SJSA1 (cell line): Measurements from ENCODE around the gene TMEM256. TPM values are rescaled to one million over a fixed set of nuclear protein-coding genes. Genes with fewer than 3 reads are reported as not detected.

Experiments
- DNase-seq, 2 experiments: peaks; one replicate each; pipeline ENCODE4 v3.0.0-alpha.2; 2015 to 2020; ENCODE audit warnings: low spot score in 2 of 2, low read depth in 1 of 2
- H3K27ac ChIP-seq: fragments of 250-450 bp; sonication (Bioruptor Pico); 2 replicates; pipeline ENCODE4 v1.5.1; 2020; ENCODE audit warnings: mild to moderate bottlenecking, moderate library complexity
- H3K27me3 ChIP-seq: fragments of 250-450 bp; sonication (Bioruptor Pico); replicated peaks from 2 replicates; pipeline ENCODE4 v1.5.1; 2020; ENCODE audit warnings: mild to moderate bottlenecking, moderate library complexity
- H3K36me3 ChIP-seq: fragments of 250-450 bp; sonication (Bioruptor Pico); 2 replicates; pipeline ENCODE4 v1.5.1; 2020; ENCODE audit warnings: mild to moderate bottlenecking
- H3K4me1 ChIP-seq: fragments of 250-450 bp; sonication (Bioruptor Pico); replicated peaks from 2 replicates; pipeline ENCODE4 v1.6.1; 2021; ENCODE audit warnings: mild to moderate bottlenecking
- H3K4me3 ChIP-seq: fragments of 250-450 bp; sonication (Bioruptor Pico); 2 replicates; pipeline ENCODE4 v1.5.1; 2020; ENCODE audit warnings: mild to moderate bottlenecking
- H3K9me3 ChIP-seq: fragments of 250-450 bp; sonication (Bioruptor Pico); replicated peaks from 2 replicates; pipeline ENCODE4 v1.5.1; 2020; ENCODE audit warnings: mild to moderate bottlenecking
- total RNA-seq: library from RNA; depleted of rRNA; stranded (reverse); fragments of >200 nt; shearing (Covaris generic); gene quantifications from 2 replicates; pipeline ENCODE4 v1.2.3, GENCODE V29; 2014

Gene TMEM256
- total RNA-seq, 1 experiment from 2014 or later = 28.8 TPM

- 0 out of 2 replicates have a peak overlapping the region, but pooled peaks have one; percentile 19 for H3K27ac ChIP-seq
- no peaks in the 10 kb centered on the region for H3K9me3 ChIP-seq
- H3K36me3 ChIP-seq = peaks cover 12% of the 10 kb centered on the region
- peaks cover 15% of the 10 kb centered on the region for H3K4me1 ChIP-seq
- peak overlapping the region; percentile 56 for H3K4me3 ChIP-seq
- DNase-seq = peak in 1 of 2 experiments; percentile 33
- H3K27me3 ChIP-seq = no peaks in the 10 kb centered on the region
These were observed 10.1 kb downstream of the TMEM256 start for GRCh38 chr17:7393613-7394451.

- no peak for DNase-seq
- no peaks in the 10 kb centered on the region for H3K27me3 ChIP-seq
- no peaks in the 10 kb centered on the region for H3K9me3 ChIP-seq
- H3K36me3 ChIP-seq = peaks cover 12% of the 10 kb centered on the region
- no peak overlapping the region for H3K27ac ChIP-seq
- peaks cover 15% of the 10 kb centered on the region for H3K4me1 ChIP-seq
- H3K4me3 ChIP-seq = peak overlapping the region; percentile 56
These were observed 10.9 kb downstream of the TMEM256 start for GRCh38 chr17:7392696-7393612.

GRCh38 chr17:7391307-7391706 is 12.6 kb downstream of the TMEM256 start:
- H3K36me3 ChIP-seq = peaks cover 12% of the 10 kb centered on the region
- no peaks in the 10 kb centered on the region for H3K9me3 ChIP-seq
- H3K27ac ChIP-seq = no peak overlapping the region
- no peak overlapping the region for H3K4me3 ChIP-seq
- H3K27me3 ChIP-seq = no peaks in the 10 kb centered on the region
- H3K4me1 ChIP-seq = peaks cover 15% of the 10 kb centered on the region
- no peak for DNase-seq

- H3K36me3 ChIP-seq = peaks cover 12% of the 10 kb centered on the region
- H3K9me3 ChIP-seq = no peaks in the 10 kb centered on the region
- H3K27me3 ChIP-seq = no peaks in the 10 kb centered on the region
- no peak overlapping the region for H3K27ac ChIP-seq
- peaks cover 14% of the 10 kb centered on the region for H3K4me1 ChIP-seq
- no peak for DNase-seq
- H3K4me3 ChIP-seq = no peak overlapping the region
These were observed 13.7 kb downstream of the TMEM256 start for GRCh38 chr17:7389924-7390910.

GRCh38 chr17:7388856-7389255 is 15.0 kb downstream of the TMEM256 start:
- Histone ChIP-seq H3K27ac (no peak overlapping the region), H3K9me3 (no peaks in the 10 kb centered on the region), H3K4me3 (no peak overlapping the region), H3K36me3 (peaks cover 12% of the 10 kb centered on the region), H3K4me1 (peaks cover 11% of the 10 kb centered on the region), H3K27me3 (peaks cover 9% of the 10 kb centered on the region)
- no peak for DNase-seq

GRCh38 chr17:7384489-7385081 is 19.3 kb downstream of the TMEM256 start:
- peak overlapping the region; percentile 18; the same call in 1 of the 2 replicates for H3K4me3 ChIP-seq
- H3K36me3 ChIP-seq = no peaks in the 10 kb centered on the region; the same call in none of the 2 replicates
- peaks cover 9% of the 10 kb centered on the region for H3K4me1 ChIP-seq
- peaks cover 49% of the 10 kb centered on the region for H3K27me3 ChIP-seq
- H3K27ac ChIP-seq = no peak overlapping the region
- no peak for DNase-seq
- H3K9me3 ChIP-seq = no peaks in the 10 kb centered on the region; the same call in 1 of the 2 replicates

- no peak overlapping the region for H3K27ac ChIP-seq
- peaks cover 53% of the 10 kb centered on the region for H3K27me3 ChIP-seq
- peaks cover 9% of the 10 kb centered on the region for H3K4me1 ChIP-seq
- DNase-seq = no peak
- peaks cover 4% of the 10 kb centered on the region for H3K9me3 ChIP-seq
- H3K4me3 ChIP-seq = peak overlapping the region; percentile 18
- H3K36me3 ChIP-seq = no peaks in the 10 kb centered on the region
These were observed 20.0 kb downstream of the TMEM256 start for GRCh38 chr17:7383742-7384488.

- Histone ChIP-seq H3K4me3 (no peak overlapping the region), H3K36me3 (no peaks in the 10 kb centered on the region), H3K27ac (no peak overlapping the region), H3K27me3 (peaks cover 53% of the 10 kb centered on the region), H3K9me3 (peaks cover 5% of the 10 kb centered on the region), H3K4me1 (peaks cover 9% of the 10 kb centered on the region)
- DNase-seq = no peak
These were observed 20.5 kb downstream of the TMEM256 start for GRCh38 chr17:7383371-7383741.

- H3K9me3 ChIP-seq = peaks cover 5% of the 10 kb centered on the region
- peaks cover 9% of the 10 kb centered on the region for H3K4me1 ChIP-seq
- H3K27me3 ChIP-seq = peaks cover 53% of the 10 kb centered on the region
- no peak overlapping the region for H3K27ac ChIP-seq
- DNase-seq = no peak
- no peaks in the 10 kb centered on the region for H3K36me3 ChIP-seq
- no peak overlapping the region for H3K4me3 ChIP-seq
These were observed 21.0 kb downstream of the TMEM256 start for GRCh38 chr17:7382901-7383300.

- H3K4me1 ChIP-seq = peaks cover 9% of the 10 kb centered on the region
- H3K36me3 ChIP-seq = no peaks in the 10 kb centered on the region
- H3K9me3 ChIP-seq = peaks cover 5% of the 10 kb centered on the region
- H3K27me3 ChIP-seq = peaks cover 53% of the 10 kb centered on the region
- H3K4me3 ChIP-seq = no peak within 1 kb of the TSS
- H3K27ac ChIP-seq = no peak within 1 kb of the TSS
- DNase-seq = no peak
These were observed 22.8 kb downstream of the TMEM256 start, which contains the start of gene TNK1 for GRCh38 chr17:7380855-7381683. TNK1 (plus strand) TSS chr17:7381089; CDS start chr17:7382927, 1,838 bp downstream.

- Histone ChIP-seq H3K36me3 (no peaks in the 10 kb centered on the region), H3K4me1 (peaks cover 9% of the 10 kb centered on the region), H3K4me3 (no peak overlapping the region), H3K9me3 (peaks cover 5% of the 10 kb centered on the region), H3K27ac (no peak overlapping the region), H3K27me3 (peaks cover 53% of the 10 kb centered on the region)
- DNase-seq = no peak
These were observed 23.6 kb downstream of the TMEM256 start for GRCh38 chr17:7380321-7380720.
